Myocyte (in vitro differentiated cells): ENCODE measurements around the gene SLC17A3. TPM values are rescaled to one million over a fixed set of nuclear protein-coding genes. Genes with fewer than 3 reads are reported as not detected.

Source experiments
- DNase-seq: peaks from one replicate; pipeline ENCODE4 v3.0.0-alpha.2; 2012; ENCODE audit warnings: low read depth
- total RNA-seq: library from RNA; depleted of rRNA; stranded (reverse); fragments of >200 nt; gene quantifications from 2 replicates; pipeline ENCODE4 v1.2.3, GENCODE V29; 2014

The SLC17A3 gene
- total RNA-seq, 1 donor from 2014 or later: not detected

GRCh38 chr6:25835442-25836283, 38.4 kb downstream of the SLC17A3 start:
- DNase-seq: no peak

DNA sequence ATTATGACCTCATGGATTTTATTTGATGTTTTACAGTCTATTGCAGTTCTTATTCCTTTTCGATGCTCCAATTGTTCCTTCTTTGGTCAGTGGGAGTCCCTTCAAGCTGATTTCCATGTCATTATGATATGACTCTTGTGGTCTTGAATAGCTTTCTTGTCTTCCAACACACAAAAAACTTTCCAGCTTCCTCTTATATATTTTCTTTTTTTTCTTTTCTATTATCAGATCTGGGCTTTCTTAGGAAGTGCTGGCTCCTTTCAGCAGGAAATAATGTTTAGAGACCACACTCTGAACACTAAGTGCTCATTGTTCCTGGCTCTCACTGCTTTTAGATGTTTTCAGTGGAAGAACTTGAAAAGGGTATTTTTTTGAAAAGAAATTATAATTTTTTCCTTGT, 39.1 kb downstream of the SLC17A3 start:
- no peak for DNase-seq

DNA sequence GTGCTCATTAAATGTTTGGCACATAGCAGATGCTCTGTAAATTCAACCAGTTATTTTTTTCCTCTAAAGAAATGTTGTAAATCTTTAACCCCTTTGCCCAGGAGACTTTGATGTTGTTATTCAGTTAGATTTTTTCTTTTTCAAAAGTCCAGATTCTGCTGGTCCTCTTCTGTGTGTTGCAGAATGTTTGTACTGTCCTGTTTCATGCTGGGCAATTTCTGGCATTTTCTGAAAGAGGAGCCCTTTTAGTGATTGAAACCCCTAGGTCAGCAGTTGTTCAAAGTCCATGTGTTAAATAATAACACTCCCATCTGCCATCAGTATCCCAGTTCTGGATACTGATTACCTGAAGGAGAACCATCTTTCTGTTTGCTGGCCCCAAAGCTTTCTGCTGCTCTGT, 40.9 kb downstream of the SLC17A3 start:
- DNase-seq: no peak

GRCh38 chr6:25832670-25833069, 41.4 kb downstream of the SLC17A3 start:
- DNase-seq: no peak

- no peak for DNase-seq
These were observed 41.8 kb downstream of the SLC17A3 start for GRCh38 chr6:25832307-25832662.

- DNase-seq: no peak
These were observed 42.3 kb downstream of the SLC17A3 start, which contains the start of gene SLC17A1 for GRCh38 chr6:25831532-25832306. SLC17A1 (minus strand) TSS chr6:25832052; CDS start chr6:25830557, 1,495 bp downstream.

GRCh38 chr6:25830458-25830857, 43.6 kb downstream of the SLC17A3 start:
- DNase-seq: no peak

DNA sequence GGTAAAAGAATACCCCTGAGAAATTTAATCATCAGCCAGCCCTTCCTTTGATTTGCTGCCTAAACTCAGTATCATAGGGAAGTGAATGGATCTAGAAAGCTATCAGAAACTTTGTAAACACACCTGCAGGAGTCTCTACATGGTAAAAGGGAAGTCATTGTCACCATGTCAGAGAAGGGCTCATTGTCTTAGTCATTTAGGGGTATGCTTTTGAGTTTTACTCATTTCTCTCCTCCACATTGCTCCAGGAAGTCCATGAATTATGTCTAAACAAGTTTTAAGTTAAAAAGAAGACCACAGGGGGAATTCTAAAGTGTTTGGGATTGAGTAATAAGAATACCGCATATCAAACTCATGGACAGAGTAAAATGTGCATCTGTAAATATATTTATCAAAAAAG, 44.7 kb downstream of the SLC17A3 start:
- DNase-seq: no peak

DNA sequence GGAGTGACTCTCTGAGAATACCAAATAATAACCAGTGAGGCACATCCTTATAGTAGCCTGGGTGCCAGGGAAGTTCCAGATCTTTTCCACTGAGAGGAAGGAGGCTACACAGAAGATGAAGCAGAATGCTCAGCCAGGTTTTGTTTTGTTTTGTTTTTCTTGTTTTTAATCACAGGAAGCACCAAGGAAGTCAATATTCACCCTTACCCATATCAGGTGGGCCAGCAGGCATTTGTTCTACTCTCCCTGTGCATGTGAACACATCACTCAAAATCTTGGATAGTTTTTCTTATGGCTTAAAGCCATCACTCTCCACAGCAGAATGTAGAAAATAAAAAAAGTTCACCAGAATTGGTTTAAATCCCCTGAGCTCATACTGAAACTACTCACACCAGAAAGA, 52.7 kb downstream of the SLC17A3 start:
- no peak for DNase-seq

GRCh38 chr6:25816252-25816651, 57.8 kb downstream of the SLC17A3 start:
- DNase-seq: no peak

- DNase-seq: no peak
These were observed 58.8 kb downstream of the SLC17A3 start for GRCh38 chr6:25815194-25815593.

DNA sequence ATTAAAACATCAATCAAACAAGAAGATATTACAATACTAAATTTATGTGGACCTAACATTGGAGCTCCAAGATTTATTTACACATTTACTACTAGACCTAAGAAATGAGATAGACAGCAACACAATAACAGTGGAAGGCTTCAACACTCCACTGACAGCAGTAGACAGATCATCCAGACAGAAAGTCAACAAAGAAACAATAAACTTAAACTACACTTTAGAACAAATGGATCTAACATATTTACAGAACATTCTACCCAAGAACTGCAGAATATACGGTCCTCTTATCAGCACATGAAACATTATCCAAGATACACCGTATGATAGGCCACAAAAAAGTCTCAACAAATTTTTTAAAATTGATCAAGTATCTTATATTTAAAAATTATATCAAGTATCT, 69.2 kb downstream of the SLC17A3 start:
- DNase-seq: no peak

DNA sequence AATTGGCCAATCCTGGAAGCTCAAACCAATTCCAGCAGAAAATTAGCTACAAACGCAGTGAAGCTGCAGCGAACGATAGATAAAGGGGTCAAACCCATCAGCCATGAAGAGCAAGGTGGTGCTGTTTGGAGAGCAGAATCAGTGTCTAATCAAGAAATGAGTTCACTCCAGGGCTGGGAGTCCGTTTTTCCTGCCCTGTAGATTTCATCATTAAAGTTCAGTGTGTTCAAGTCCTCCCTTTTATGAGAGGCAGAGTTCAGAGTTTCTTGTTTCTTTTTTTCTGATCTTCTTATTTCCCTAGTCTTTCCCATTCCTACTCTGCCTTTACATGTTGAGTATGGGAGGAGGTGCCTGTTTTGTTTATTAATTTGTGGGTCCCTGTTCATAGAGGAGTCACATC, 72.6 kb downstream of the SLC17A3 start:
- DNase-seq: no peak

Other genes with a start within 250 kb of the SLC17A3 start
- gene SCGN, start 222.0 kb downstream of the SLC17A3 start, total RNA-seq: 0.08 TPM in 1 of 2 replicates, not detected in the other
- gene SLC17A4, start 119.5 kb downstream of the SLC17A3 start, total RNA-seq: not detected in 2 replicates
- gene SLC17A1, start 42.2 kb downstream of the SLC17A3 start, total RNA-seq: not detected in 2 replicates
- 0.16 and 0.21 TPM in 2 replicates for gene SLC17A2, start 56.4 kb upstream of the SLC17A3 start, total RNA-seq
- 13.7 and 28.7 TPM in 2 replicates for gene TRIM38, start 88.6 kb upstream of the SLC17A3 start, total RNA-seq
- gene HFE, start 213.2 kb upstream of the SLC17A3 start, total RNA-seq: 3.5 and 4.4 TPM in 2 replicates